H1 (cell line): ENCODE measurements around the gene KMT2E. TPM values are rescaled to one million over a fixed set of nuclear protein-coding genes. Genes with fewer than 3 reads are reported as not detected.

Experiments
- ASH2L ChIP-seq: fragments of 200-600, 300-600 bp; sonication (generic); IDR thresholded peaks from one replicate; pipeline ENCODE4 v1.7.1; 2017; ENCODE audit warnings: low read length
- BCL11A ChIP-seq, 2 experiments: IDR thresholded peaks; one replicate each; pipeline ENCODE4 v1.6.1; 2011; ENCODE audit warnings: low read depth in 2 of 2, low read length in 2 of 2, mild to moderate bottlenecking in 2 of 2
- CREB1 ChIP-seq: IDR thresholded peaks from 2 replicates; pipeline ENCODE4 v1.6.1; 2012; ENCODE audit warnings: inconsistent platforms
- CTBP2 ChIP-seq: IDR thresholded peaks from 2 replicates; pipeline ENCODE4 v1.7.0; 2011; ENCODE audit warnings: borderline replicate concordance, mild to moderate bottlenecking, moderate library complexity, mixed read lengths, low read length; ENCODE audit not compliant: insufficient read depth, insufficient read length
- CTCF ChIP-seq, 3 experiments: IDR thresholded peaks; 1 replicate in 2 of 3; 2 replicates in 1 of 3; pipeline versions ENCODE4 v1.5.1 to v1.6.1; 2011; ENCODE audit warnings: low read length in 3 of 3, mild to moderate bottlenecking in 3 of 3, inconsistent platforms in 2 of 3, low read depth in 1 of 3, moderate library complexity in 1 of 3; ENCODE audit not compliant: insufficient read depth in 1 of 3; ENCODE audit errors: control extremely low read depth in 1 of 3
- EGR1 ChIP-seq: IDR thresholded peaks from 2 replicates; pipeline ENCODE4 v1.6.1; 2011; ENCODE audit warnings: low read depth, low read length, borderline replicate concordance
- GABPA ChIP-seq: IDR thresholded peaks from 2 replicates; pipeline ENCODE4 v1.6.1; 2011; ENCODE audit warnings: mild to moderate bottlenecking, low read length, moderate library complexity, borderline replicate concordance; ENCODE audit not compliant: insufficient read depth
- JUN ChIP-seq: IDR thresholded peaks from 2 replicates; pipeline ENCODE4 v1.6.1; 2011; ENCODE audit warnings: low read depth, mild to moderate bottlenecking, improper control_type of control experiment, low read length
- KDM1A ChIP-seq: fragments of 200-600, 300-600 bp; sonication (generic); IDR thresholded peaks from 2 replicates; pipeline ENCODE4 v1.7.1; 2016; ENCODE audit warnings: mild to moderate bottlenecking, low read length, borderline replicate concordance
- NRF1 ChIP-seq: IDR thresholded peaks from 2 replicates; pipeline ENCODE4 v1.6.1; 2011; ENCODE audit warnings: mild to moderate bottlenecking, low read depth, low read length, improper control_type of control experiment
- POLR2A ChIP-seq, 2 experiments: IDR thresholded peaks; 1 replicate in 1 of 2; 2 replicates in 1 of 2; pipeline ENCODE4 v1.6.1; 2011; ENCODE audit warnings: low read depth in 2 of 2, low read length in 2 of 2, mild to moderate bottlenecking in 2 of 2; ENCODE audit errors: control extremely low read depth in 1 of 2
- POLR2AphosphoS5 ChIP-seq: IDR thresholded peaks from 2 replicates; pipeline ENCODE4 v1.6.1; 2011; ENCODE audit warnings: low read depth, low read length
- RXRA ChIP-seq: IDR thresholded peaks from 2 replicates; pipeline ENCODE4 v1.6.1; 2011; ENCODE audit warnings: low read depth, mild to moderate bottlenecking, low read length, moderate library complexity; ENCODE audit not compliant: insufficient read depth
- SAP30 ChIP-seq: fragments of 300-600 bp; sonication (generic); IDR thresholded peaks from 2 replicates; pipeline ENCODE4 v1.7.1; 2012; ENCODE audit warnings: low read length, moderate library complexity, mild to moderate bottlenecking, inconsistent platforms; ENCODE audit not compliant: insufficient read depth, insufficient replicate concordance
- SP1 ChIP-seq: IDR thresholded peaks from 2 replicates; pipeline ENCODE4 v1.6.1; 2011; ENCODE audit warnings: low read depth, low read length
- SP2 ChIP-seq: IDR thresholded peaks from 2 replicates; pipeline ENCODE4 v1.6.1; 2012; ENCODE audit warnings: mild to moderate bottlenecking, low read length, inconsistent platforms
- SUZ12 ChIP-seq: fragments of 200-600 bp; sonication (generic); IDR thresholded peaks from 2 replicates; pipeline ENCODE4 v1.6.1; 2012; ENCODE audit warnings: mild to moderate bottlenecking, inconsistent platforms, low read length, moderate library complexity, mixed read lengths
- TAF7 ChIP-seq: optimal IDR thresholded peaks from 2 replicates; pipeline ENCODE3; 2011; ENCODE audit warnings: low read depth, mild to moderate bottlenecking, inconsistent platforms, low read length, moderate library complexity, borderline replicate concordance
- TEAD4 ChIP-seq: IDR thresholded peaks from 2 replicates; pipeline ENCODE4 v1.6.1; 2012; ENCODE audit warnings: low read depth, low read length, inconsistent platforms, mixed read lengths
- YY1 ChIP-seq: IDR thresholded peaks from 2 replicates; pipeline ENCODE4 v1.6.1; 2011; ENCODE audit warnings: low read depth, mild to moderate bottlenecking, low read length
- ZNF274 ChIP-seq: IDR thresholded peaks from 2 replicates; pipeline ENCODE4 v1.7.0; 2012; ENCODE audit warnings: low read length, borderline replicate concordance; ENCODE audit errors: extremely low read depth
- polyA plus RNA-seq, 7 experiments: library from polyadenylated mRNA; depleted of rRNA in 3 of 7; stranded (reverse) in 5 of 7; unstranded in 2 of 7; fragments of >200 nt in 5 of 7; fragments of 200-250 nt in 2 of 7; gene quantifications; 1 replicate in 5 of 7; 2 replicates in 1 of 7; 4 replicates in 1 of 7; pipeline versions ENCODE4 v1.2.1 to v1.2.3, GENCODE V29; 2011 to 2013; ENCODE audit warnings: missing spikeins in 2 of 7, mixed read lengths in 2 of 7
- total RNA-seq: library from RNA; stranded (reverse); fragmentation: NEBNext Ultra II Directional; extraction: Animal tissue kit (Norgen Biotek cat#: 25700); gene quantifications from 2 replicates; pipeline ENCODE4 v1.2.1, GENCODE V29; 2021
- TF ChIP-seq, protein P1 (sequence below): IDR thresholded peaks from 2 replicates; pipeline ENCODE4 v1.6.1; 2011; ENCODE audit warnings: low read depth, mild to moderate bottlenecking, low read length; ENCODE audit not compliant: insufficient read depth

KMT2E gene
- total and polyA plus RNA-seq, 2 of the 8 experiments (the other 6 are each of a cell fraction or from before 2014, with no cell fraction given) = 10.9 to 45.0 TPM

GRCh38 chr7:105012503-105013220 lies 1.3 kb upstream of the KMT2E start (continued):
- TF ChIP-seq SP1 (no peak; the same call in 1 of the 2 replicates), POLR2AphosphoS5 (peak; percentile 88), SAP30 (no peak), ZNF274 (no peak), EGR1 (no peak), JUN (peak; percentile 90), BCL11A (IDR thresholded peaks at IDR 0.05; ENCODE audit: low read depth in 2 of 2, low read length in 2 of 2) (no peak), ASH2L (peak; percentile 91), CTCF (IDR thresholded peaks at IDR 0.05; ENCODE audit: control extremely low read depth in 1 of 3, insufficient read depth in 1 of 3, low read depth in 1 of 3, low read length in 3 of 3) (0 out of 4 replicates have a peak, but pooled peaks of 1 of the 3 experiments have one; percentile 2), TAF7 (no peak), GABPA (no peak), SUZ12 (no peak), RXRA (no peak), NRF1 (0 out of 2 replicates have a peak, but pooled peaks have one; percentile 6), KDM1A (peak; percentile 48; the same call in 1 of the 2 replicates), CTBP2 (peak; percentile 78), TEAD4 (peak; percentile 97), YY1 (peak; percentile 98), SP2 (no peak), POLR2A (IDR thresholded peaks at IDR 0.05; ENCODE audit: control extremely low read depth in 1 of 2, low read depth in 2 of 2, low read length in 2 of 2) (peak; percentile 85 to 95), CREB1 (no peak; the same call in none of the 2 replicates)
- TF ChIP-seq, protein P1, sequence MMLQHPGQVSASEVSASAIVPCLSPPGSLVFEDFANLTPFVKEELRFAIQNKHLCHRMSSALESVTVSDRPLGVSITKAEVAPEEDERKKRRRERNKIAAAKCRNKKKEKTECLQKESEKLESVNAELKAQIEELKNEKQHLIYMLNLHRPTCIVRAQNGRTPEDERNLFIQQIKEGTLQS = 0 out of 2 replicates have a peak, but pooled peaks have one; percentile 19
